ENCODE results near the gene FAP. TPM values are rescaled to one million over a fixed set of nuclear protein-coding genes. Genes with fewer than 3 reads are reported as not detected.

FAP gene
- total RNA-seq, 4 donors from 2014 or later: 10.5 to 167 (median 25.9) TPM

- H3K9me3 ChIP-seq: no peaks in the 10 kb centered on the region
- no peak for DNase-seq
- TF ChIP-seq POLR2A (IDR thresholded peaks at IDR 0.05) (no peak), CTCF (IDR thresholded peaks at IDR 0.05) (no peak)
- peak overlapping the region in 1 of 2 donors; percentile 3 for H3K27ac ChIP-seq
- no peaks in the 10 kb centered on the region for H3K27me3 ChIP-seq
- no peaks in the 10 kb centered on the region for H3K4me1 ChIP-seq
- H3K36me3 ChIP-seq: no peaks in the 10 kb centered on the region
- intact Hi-C loops (cut with DNase I; ENCODE audit: low total_unique reads): no loop called here
- H3K4me3 ChIP-seq: no peak overlapping the region
Observed at GRCh38 chr2:162126527-162126926, 116.7 kb downstream of the FAP start.

GRCh38 chr2:162126111-162126519 is 117.1 kb downstream of the FAP start:
- Histone ChIP-seq H3K36me3 (no peaks in the 10 kb centered on the region), H3K9me3 (no peaks in the 10 kb centered on the region), H3K4me3 (no peak overlapping the region), H3K4me1 (no peaks in the 10 kb centered on the region), H3K27ac (peak overlapping the region in 1 of 2 donors; percentile 3), H3K27me3 (no peaks in the 10 kb centered on the region)
- DNase-seq: peak in 1 of 2 donors; percentile 21
- intact Hi-C loops (cut with DNase I; ENCODE audit: low total_unique reads): no loop called here
- TF ChIP-seq POLR2A (IDR thresholded peaks at IDR 0.05) (no peak), CTCF (IDR thresholded peaks at IDR 0.05) (no peak)

GRCh38 chr2:162125138-162125537 is 118.1 kb downstream of the FAP start:
- H3K36me3 ChIP-seq: no peaks in the 10 kb centered on the region
- H3K27ac ChIP-seq: no peak overlapping the region
- no peaks in the 10 kb centered on the region for H3K9me3 ChIP-seq
- intact Hi-C loops (cut with DNase I; ENCODE audit: low total_unique reads): no loop called here
- TF ChIP-seq POLR2A (IDR thresholded peaks at IDR 0.05) (no peak), CTCF (IDR thresholded peaks at IDR 0.05) (no peak)
- H3K27me3 ChIP-seq: no peaks in the 10 kb centered on the region
- no peaks in the 10 kb centered on the region for H3K4me1 ChIP-seq
- H3K4me3 ChIP-seq: no peak overlapping the region
- DNase-seq: no peak

- Histone ChIP-seq H3K27ac (no peak overlapping the region), H3K36me3 (no peaks in the 10 kb centered on the region), H3K27me3 (no peaks in the 10 kb centered on the region), H3K4me1 (no peaks in the 10 kb centered on the region), H3K4me3 (no peak overlapping the region), H3K9me3 (no peaks in the 10 kb centered on the region)
- intact Hi-C loops (cut with DNase I; ENCODE audit: low total_unique reads): no loop called here
- no peak for DNase-seq
- TF ChIP-seq POLR2A (IDR thresholded peaks at IDR 0.05): no peak
- TF ChIP-seq CTCF (IDR thresholded peaks at IDR 0.05): peak; percentile 58 to 75 (median 60)
Observed at GRCh38 chr2:162123806-162124758, 119.2 kb downstream of the FAP start.

Other genes starting within 250 kb of the FAP start
- 10 to 100 TPM in 1 of 4 donors, 1 to 10 TPM in 3; 1.8 to 36.3 (median 5.0) TPM for gene DPP4, start 169.2 kb downstream of the FAP start, total RNA-seq
- gene GCG, start 91.2 kb downstream of the FAP start, total RNA-seq: not detected
- 10 to 100 TPM in 2 of 4 donors, 1 to 10 TPM in 2; 5.6 to 31.4 (median 10.4) TPM for gene IFIH1, start 75.2 kb upstream of the FAP start, total RNA-seq
- gene GCA, start 100.7 kb upstream of the FAP start, total RNA-seq: 10 to 100 TPM in 3 of 4 donors, 1 to 10 TPM in 1; 3.8 to 31.9 (median 20.6) TPM